GM18868 (cell line): ENCODE data around the gene SRMS.

Experiments
- ATAC-seq: cut with Tn5 transposase; IDR thresholded peaks from one replicate; pipeline ENCODE4 v1.9.1; 2021; ENCODE audit warnings: mild to moderate bottlenecking, moderate library complexity; ENCODE audit not compliant: unreplicated experiment

SRMS gene, protein sequence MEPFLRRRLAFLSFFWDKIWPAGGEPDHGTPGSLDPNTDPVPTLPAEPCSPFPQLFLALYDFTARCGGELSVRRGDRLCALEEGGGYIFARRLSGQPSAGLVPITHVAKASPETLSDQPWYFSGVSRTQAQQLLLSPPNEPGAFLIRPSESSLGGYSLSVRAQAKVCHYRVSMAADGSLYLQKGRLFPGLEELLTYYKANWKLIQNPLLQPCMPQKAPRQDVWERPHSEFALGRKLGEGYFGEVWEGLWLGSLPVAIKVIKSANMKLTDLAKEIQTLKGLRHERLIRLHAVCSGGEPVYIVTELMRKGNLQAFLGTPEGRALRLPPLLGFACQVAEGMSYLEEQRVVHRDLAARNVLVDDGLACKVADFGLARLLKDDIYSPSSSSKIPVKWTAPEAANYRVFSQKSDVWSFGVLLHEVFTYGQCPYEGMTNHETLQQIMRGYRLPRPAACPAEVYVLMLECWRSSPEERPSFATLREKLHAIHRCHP

DNA sequence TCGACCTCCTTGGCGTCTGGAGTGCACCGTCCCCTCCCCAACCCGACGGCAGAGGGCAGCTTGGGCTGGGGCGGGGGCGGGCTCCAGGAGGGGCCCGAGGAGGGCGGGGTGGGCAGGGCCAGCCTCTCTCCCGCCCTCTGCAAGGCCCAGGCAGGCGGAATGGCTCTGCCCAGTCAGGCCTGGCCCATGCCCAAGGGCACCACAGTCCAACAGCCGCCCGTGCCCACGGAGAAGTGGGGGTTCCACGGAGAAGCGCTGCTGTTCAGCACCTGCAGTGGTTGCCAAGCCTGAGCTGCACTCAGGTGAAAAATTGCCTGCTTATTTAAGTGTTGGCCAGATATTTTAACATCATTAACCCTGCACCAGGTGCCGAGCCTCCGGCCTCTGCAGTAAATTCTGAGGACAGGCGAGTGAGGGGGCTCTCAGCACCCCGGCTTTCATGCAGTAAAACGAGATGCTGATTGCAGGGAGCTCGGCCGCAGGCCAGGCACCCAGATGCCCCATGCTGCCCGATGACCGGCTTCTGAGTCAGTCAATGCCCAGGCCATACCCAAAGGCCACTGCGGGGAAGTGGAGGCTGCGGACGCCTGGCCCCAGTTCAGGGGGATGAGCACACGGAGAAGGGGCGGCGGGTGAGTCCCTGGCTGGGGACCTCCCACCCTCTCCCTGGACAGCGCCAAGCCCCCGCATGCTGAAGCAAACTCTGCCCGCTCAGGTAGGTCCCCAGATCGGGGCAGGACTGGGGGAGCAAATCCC, at the start of gene SRMS:
TSS of gene SRMS (minus strand) at position 25 of the 756 bp plus-strand sequence. CDS start 286 bp downstream, outside the sequence.
- no peak for ATAC-seq

DNA sequence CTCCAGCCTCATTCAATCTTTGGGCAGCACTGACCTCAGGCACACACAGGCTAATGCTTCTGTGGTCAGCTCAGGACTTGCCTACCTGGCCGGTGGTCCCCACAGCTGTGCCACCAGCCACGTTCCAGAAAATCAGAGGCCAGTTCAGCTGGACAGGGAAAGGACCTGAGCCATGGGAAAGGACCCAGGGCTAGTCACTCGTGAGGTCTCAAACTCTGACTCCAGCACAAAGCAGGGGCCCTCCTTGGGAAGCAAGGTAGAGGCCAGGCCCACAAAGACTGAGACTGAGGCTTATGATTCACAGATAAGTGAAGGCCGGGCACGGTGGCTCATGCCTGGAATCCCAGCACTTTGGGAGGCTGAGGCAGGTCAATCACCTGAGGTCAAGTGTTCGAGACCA, 48.9 kb upstream of the SRMS start:
- no peak for ATAC-seq

DNA sequence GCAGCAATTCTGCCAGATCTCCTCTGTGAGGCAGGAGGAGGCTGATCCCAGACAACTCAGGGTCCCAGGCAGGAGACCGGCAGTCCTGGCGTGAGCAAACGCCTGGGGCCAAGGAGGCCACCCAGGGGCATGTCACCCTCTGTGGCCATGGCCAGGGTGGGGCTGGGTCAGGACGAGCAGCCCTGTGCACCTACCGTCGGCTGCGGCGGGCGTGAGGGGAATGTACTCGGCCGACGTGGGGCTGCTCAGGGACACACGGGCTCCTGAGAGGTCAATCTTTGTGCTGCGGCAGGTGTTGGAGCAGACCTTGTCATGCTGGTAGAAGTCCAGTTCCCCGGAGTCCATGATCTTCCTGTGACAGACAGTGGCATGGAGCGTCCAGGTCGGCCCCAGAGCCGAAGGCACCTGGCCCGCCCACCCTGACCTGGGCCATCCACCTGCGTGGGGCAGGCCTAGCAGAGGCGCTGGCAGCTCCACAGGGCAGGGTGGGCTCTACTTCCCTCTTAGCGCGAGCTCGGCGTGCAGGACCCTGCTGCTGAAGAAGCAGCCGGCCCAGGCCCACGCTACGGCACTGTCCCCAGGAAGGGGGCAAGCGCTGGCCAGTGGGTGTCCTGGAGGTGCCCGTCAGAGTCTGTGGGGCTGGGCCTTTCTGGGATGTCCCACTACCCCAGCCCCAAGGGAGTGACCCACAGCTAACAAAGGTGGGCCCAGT, 48.0 kb upstream of the SRMS start:
- ATAC-seq: no peak

DNA sequence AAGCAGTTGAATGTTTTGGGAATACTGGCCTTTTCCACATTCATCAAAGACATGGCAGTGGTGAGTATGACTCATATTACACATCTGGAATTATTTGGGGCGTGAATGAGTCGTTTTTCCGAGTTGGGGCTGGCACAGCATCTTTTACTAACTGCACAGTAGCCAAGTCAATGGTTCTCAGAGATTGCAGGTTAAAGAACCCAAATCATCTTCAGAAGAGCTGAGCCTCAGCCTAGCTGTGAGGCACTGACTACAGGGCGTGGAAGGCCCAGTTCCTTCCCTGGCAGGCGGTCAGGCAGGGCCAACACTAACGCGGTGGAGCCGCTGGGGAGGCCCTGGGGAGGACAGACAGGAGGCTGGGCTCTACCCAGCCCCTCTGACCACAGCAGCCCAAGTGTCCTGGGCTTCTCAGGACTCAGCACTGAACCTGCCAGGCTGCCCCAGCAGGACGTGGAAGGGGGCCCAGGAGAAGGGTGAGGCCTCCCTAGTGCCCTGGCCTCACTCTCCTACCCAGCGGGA, 46.6 kb upstream of the SRMS start:
- no peak for ATAC-seq

DNA sequence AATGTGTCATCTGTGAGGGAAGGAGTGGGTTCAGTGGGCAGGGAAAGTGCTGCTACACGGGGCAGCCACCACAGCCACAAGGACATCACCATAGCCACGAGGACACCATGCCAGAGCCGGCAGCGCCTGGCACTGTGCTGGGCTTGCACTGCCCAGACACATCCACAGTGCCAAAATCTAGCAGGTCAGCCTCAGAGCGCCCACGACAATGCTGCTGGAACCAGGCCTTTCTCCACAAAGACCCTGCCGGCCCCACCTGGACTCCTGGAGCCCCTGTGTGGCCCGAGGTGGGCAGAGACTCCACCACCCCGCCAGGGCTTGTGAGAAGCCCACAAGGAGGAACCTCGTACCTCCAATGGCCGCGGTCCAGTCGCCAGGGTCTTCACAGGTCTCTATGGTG, 45.1 kb upstream of the SRMS start:
- ATAC-seq: no peak

DNA sequence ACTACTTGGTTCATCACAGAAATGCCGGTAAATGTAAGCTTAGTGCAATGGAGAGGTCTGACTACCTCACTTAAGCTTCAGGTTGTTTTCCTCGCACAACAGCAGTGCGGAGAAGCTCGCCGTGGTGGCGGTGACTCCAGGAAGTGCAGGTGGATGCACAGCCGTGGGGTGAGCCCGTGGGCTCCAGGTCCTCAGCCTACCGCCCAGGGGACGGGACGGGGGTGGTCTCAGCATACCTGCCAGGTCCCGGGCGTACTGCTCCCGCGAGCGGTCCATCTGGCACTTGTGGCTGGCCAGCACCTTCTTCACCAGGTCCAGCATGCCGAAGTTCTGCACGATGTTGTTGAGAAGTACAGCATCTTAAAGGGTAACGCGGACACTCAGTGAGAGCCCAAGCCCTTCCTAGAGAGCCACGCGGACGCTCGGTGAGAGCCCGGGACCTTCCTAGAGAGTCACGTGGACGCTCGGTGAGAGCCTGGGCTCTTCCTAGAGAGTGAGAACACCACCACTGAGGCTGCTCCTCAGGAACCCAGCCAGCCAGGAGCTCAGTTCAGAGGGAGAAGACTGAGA, 44.3 kb upstream of the SRMS start:
- no peak for ATAC-seq

DNA sequence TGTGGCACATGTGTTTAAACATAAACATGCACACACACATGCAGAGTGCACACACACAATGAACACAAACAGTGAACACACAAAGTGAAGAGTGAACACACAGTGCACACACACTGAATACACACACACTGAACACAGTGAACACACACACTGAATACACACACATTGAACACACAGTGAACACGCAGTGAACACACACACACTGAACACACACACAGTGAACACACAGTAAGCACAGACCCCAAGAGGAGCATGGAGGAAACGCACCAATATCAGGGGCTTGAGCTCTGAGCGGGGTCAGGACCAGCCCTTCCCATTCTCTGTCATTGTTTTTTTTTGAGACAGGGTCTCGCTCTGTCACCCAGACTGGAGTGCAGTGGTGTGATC, 43.6 kb upstream of the SRMS start:
- ATAC-seq: no peak

DNA sequence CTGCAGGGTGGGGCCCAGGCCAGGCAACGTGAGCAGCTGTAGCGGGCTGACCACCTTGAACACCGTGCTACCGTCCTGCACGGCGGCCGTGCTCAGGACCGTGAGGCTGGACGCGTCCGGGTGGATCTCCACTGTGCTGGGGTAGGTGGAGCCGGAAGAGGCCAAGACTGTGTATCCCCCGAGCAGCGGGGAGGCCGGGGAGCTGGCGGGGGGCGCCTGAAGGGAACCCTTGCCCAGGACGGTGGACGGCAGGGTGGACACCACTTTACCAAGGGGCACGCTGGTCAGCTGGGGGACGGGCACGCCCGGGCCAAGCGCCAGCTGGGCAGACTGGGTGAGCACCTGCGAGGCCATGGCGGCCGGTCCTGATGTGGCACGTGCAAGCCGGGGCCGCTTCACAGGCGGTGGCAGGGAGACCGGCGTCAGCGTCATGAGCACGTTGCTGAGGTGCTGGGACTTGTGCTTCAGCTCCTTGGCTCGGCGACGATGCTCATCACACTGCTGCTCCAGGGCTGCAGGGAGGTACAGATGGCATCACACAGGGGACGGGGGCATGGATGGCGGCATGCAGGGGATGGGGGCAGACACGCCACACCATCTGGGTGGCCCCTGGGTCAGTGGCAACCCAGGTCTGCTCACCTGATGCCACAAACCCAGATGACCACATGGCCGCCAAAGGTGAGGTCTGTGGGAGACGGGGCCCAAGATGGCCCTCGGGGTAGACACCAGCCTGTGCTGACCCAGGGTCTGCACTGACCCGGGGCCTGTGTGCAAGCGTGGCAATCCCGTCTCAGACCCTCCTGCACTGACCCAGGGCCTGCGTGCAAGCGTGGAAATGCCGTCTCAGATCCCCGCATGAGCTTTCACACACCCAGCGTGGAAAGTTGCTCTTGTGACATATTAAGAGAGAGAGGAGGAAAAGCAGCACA, 42.9 kb upstream of the SRMS start:
- no peak for ATAC-seq

DNA sequence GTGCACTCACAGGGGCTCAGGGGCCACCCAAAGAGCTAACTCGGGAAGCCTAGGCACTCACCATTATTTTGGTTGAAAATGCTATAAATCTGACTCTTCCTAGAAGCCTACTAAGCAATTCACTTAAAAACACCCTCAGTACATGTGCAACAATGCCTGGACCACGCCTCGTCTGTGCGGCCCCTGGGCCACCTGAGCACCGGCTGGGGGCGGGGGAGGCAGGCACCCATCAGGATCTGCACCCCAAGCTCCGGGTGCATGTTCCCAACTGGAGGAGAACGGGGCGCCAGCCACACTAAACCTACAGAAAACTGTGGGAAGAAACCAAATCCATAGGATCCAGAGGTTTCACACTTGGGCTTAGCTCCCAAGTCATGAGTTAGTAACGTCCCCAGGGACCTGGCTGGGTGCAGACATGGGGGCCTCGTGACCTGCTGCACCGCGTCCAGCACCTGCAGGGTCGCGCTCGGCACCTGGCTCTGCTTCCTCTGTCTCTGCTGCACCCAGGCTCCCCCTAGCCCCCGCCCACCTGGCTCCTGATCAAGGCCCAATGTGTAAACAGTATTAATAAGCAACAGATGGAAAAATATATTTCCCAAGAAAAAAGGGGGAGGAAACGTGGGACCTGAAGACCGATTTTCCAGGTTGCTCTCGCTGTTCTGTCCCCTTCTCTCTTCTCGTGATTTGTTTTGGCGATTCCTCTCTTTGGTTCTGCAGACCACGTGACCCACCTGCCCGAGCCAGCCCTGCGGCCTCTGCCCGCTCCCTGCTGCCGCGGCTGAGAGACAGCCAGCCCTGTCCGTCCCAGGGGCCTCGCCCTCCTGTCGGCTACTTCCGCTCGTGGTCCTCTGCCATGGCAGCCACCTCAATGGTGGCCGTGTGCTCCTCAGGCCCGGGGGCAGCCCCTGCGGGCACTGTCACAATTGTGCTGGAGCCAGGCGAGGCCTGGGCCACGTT, 42.0 kb upstream of the SRMS start:
- ATAC-seq: no peak

DNA sequence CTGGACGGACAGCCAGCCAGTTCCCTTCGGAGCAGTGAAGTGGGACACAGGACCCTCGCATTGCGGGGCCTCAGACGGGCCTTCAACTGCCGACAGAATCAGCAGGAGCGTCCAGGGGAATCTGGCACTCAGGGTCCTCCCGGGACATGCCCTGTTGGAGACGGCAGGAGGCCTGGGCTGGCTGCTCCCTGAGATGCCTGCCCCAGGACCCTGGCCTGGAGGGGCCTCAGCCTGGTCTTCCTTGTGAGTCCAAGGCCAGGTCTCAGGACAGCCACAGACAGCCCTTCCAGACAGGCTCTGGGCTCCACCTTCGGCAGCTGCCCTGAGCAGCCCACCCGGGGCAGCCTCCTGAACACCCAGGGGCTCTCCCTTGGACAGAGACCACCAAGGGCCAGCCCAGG, 41.1 kb upstream of the SRMS start:
- ATAC-seq: no peak

DNA sequence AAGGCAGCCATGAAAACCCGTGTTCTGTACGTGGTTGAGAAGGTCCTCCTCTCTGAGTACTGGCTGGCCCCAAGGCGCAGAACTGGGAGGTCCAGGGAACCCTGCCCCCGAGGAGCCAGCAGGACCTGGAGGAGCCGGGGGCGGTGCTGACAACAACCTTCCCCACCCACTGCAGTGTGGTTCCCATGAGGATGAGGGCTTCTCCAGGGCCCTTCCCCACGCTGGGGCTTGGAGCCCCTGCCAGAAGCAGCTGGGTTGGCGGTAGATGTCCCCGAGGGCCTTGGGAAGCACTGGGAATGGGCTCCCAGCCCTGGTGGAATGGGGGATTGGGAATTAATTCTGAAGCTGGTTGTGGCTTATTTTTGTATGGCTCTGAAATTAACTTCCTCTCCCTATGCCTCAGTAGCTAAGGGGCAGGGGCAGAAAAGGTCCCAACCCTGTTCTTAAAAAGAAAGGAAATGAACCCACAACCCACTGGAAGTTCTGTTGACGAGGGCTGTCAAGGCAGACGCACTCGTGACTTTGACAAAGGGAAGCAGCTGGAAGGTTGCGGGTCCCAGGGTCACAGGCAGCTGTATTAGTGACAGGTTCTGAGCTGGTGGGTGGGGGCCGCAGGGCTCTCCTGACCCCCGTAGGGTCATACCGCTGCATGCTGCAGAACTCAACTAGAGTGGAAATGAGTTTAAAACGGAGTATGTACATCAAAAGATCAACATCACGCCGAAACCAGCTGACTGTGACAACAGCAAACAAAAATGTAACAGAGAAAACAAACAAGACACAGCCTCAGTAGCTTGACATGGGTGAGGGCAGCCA, 40.4 kb upstream of the SRMS start:
- ATAC-seq: no peak

DNA sequence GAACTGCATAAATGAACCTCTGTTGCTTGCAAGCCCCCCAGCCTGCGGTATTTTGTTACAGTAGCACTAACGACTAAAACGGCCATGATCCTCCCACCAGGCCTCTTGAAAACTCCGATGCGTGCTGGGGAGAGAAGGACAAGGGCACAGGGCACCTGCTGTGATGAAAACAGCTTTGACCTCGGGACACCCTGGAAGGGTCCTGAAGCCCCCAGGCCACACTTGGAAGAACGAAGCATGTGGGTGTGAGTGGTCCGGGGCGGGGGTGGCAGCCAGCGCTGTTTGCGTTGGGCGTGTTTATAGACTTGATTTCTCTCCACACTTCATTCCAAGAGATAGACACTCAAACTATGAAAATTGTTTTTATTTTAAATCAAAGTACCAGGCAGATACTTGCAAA, 39.7 kb upstream of the SRMS start:
- ATAC-seq: no peak

DNA sequence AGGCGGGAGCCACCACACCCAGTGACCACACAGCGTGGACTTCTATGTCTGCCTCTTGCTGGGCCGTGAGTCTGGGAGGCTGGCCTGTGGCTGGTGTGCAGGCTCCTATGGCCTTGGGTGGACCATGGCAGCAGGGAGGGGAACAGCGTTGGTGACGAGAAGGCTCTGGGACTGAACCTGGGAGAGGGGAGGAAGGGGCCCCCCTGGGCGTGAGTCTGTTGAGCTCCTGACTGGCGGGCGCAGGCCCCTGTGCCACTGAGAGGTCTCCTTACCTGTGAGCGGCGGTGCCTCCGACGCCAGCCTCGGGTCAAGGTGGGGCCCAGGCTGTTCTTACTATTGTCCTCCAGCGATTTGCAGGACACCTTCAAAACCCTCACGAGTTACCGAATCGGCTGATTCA, 39.2 kb upstream of the SRMS start:
- no peak for ATAC-seq

DNA sequence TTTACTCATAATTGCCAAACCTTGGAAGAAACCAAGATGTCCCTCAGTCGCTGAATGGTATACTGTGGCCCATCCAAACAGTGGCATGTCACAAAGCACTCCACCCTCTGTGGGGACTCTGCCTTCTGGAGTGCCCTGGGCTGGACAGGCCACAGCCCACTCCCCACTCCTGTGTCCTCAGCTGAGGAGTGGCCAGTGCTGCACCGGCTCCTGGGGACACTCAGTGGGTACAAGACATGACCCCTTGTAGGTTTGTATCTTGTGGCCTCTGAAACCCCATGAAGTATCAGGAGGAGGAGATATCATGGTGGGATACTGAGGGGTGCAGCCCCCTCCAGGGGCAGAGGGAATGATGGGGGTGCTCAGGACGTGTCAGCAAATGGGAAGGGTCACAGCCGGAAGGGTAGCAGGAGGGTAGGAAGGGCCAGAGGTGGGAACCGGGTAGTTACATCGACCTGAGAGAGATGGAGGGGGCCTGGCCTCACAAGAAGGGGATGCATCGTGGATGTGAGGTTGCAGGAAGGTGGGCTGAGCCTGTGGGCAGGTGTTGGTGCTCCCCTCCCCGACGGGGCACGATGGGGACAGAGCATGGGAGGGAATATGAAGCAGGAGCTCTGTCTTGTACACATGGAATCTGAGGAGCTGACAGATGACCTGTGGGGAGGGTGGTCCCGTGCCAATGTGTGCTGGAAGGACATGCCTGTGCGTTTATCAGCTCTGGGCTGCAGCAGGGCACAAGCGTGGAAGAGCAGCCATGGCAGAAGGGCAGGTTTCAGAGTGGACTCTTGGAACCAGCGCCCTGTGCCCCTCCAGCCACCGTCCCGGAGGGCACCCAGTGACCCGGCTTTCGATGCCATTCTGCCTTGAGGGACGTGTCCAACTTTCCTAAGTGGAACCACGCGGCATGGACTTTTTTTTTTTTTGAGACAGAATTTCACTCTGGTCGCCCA, 38.3 kb upstream of the SRMS start:
- no peak for ATAC-seq

DNA sequence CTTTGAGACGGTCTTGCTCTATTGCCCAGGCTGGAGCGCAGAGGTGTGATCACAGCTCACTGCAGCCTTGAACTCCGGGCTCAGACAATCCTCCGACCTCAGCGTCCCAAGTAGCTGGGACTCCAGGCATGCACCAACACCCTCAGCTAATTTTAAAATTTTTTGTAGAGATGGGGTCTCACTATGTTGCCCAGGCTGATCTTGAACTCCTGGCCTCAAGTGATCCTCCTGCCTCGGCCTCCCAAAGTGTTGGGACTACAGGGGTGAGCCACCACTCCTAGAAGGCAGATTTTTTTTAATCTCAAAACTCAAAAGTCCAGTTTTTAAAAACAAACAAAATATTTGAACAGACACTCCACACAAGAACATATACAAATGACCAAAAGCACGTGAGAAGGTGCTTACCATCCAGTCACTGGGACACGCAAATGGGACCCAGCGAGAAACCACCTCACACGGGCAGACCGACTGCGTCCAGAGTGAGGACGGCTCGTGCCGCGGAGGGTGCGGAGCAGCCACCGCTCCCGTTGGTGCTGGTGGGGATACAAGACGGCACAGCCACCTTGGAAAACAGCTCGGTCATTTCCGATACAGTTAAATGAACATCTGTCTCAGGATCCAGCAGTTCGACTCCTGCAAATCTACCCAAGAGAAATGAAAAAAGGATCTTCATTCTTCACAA, 35.0 kb upstream of the SRMS start:
- no peak for ATAC-seq

DNA sequence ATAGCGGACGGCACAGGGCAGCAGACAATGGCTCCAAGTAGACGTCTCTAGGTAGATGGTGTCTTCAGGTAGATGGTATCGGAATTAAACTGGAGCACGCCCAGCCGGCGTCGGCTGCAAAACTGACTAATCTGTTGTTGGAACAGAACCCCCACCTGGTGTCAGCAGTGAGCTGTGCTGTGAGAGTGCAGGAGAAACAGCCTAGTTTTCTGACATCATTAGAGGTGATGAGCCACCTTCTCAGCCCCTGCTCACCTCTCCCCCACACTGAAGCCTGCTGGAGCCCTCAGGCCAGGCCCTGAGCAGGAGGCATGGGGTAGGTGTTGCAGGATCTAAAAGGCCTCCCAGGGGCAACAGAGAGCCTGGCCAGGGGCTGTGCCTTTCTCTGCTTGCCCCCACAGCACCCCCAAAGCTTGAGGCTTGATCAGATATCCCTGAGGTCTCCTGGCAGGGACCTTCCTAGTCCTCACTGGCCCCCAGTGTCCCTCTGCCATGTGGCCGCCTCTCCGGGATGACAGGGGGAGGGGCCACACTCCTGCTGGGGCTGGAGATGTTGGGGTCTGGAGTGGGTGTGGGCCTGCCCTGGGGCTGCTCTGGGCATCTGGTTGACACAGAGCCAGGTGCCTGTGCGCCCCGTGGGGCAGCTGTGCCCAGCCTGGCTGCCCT, 33.4 kb upstream of the SRMS start:
- no peak for ATAC-seq
